GM23248 (cell line): ENCODE measurements around the gene ETNPPL. TPM values are rescaled to one million over a fixed set of nuclear protein-coding genes. Genes with fewer than 3 reads are reported as not detected.

Experiments used
- DNase-seq: peaks from one replicate; pipeline ENCODE4 v3.0.0-alpha.2; 2015
- H2AFZ ChIP-seq: fragments of 200-600 bp; sonication (generic); 2 replicates; pipeline ENCODE4 v1.6.1; 2016; ENCODE audit warnings: antibody characterized with exemption
- H3F3A ChIP-seq: fragments of 200-600 bp; sonication (generic); 2 replicates; pipeline ENCODE4 v1.6.1; 2016; ENCODE audit warnings: mild to moderate bottlenecking, antibody characterized with exemption, mixed run types; ENCODE audit not compliant: insufficient read depth
- H3K27ac ChIP-seq: fragments of 200-600 bp; sonication (generic); 2 replicates; pipeline ENCODE4 v1.5.1; 2016; ENCODE audit warnings: mild to moderate bottlenecking
- H3K27me3 ChIP-seq: fragments of 200-600 bp; sonication (generic); replicated peaks from 2 replicates; pipeline ENCODE4 v1.6.1; 2016; ENCODE audit warnings: mild to moderate bottlenecking; ENCODE audit not compliant: insufficient read depth
- H3K36me3 ChIP-seq: fragments of 200-600 bp; sonication (generic); 2 replicates; pipeline ENCODE4 v1.6.1; 2016; ENCODE audit warnings: low read depth, mild to moderate bottlenecking
- H3K4me1 ChIP-seq: fragments of 200-600 bp; sonication (generic); 2 replicates; pipeline ENCODE4 v1.6.1; 2016; ENCODE audit warnings: mild to moderate bottlenecking; ENCODE audit not compliant: insufficient read depth
- H3K4me2 ChIP-seq: fragments of 200-600 bp; sonication (generic); one replicate; pipeline ENCODE4 v1.6.1; 2016; ENCODE audit warnings: mild to moderate bottlenecking; ENCODE audit not compliant: unreplicated experiment
- H3K4me3 ChIP-seq: fragments of 200-600 bp; sonication (generic); 2 replicates; pipeline ENCODE4 v1.5.1; 2016; ENCODE audit warnings: mild to moderate bottlenecking
- H3K79me2 ChIP-seq: fragments of 200-600 bp; sonication (generic); 2 replicates; pipeline ENCODE4 v1.6.1; 2016; ENCODE audit warnings: mild to moderate bottlenecking; ENCODE audit not compliant: insufficient read depth
- H3K9ac ChIP-seq: fragments of 200-600 bp; sonication (generic); 2 replicates; pipeline ENCODE4 v1.6.1; 2016; ENCODE audit warnings: mild to moderate bottlenecking
- H3K9me2 ChIP-seq: fragments of 200-600 bp; sonication (generic); 2 replicates; pipeline ENCODE4 v1.6.1; 2016; ENCODE audit warnings: mixed run types, mild to moderate bottlenecking, moderate library complexity; ENCODE audit not compliant: insufficient read depth
- H3K9me3 ChIP-seq: fragments of 200-600 bp; sonication (generic); one replicate; pipeline ENCODE4 v1.6.1; 2017; ENCODE audit warnings: low read depth
- H4K20me1 ChIP-seq: fragments of 200-600 bp; sonication (generic); 2 replicates; pipeline ENCODE4 v1.6.0; 2016; ENCODE audit not compliant: insufficient read depth
- EZH2 ChIP-seq: fragments of 200-600 bp; sonication (generic); IDR thresholded peaks from 2 replicates; pipeline ENCODE4 v1.6.1; 2018; ENCODE audit warnings: antibody characterized with exemption, mild to moderate bottlenecking; ENCODE audit not compliant: insufficient read depth, poor library complexity, severe bottlenecking
- EZH2phosphoT487 ChIP-seq: fragments of 200-600 bp; sonication (generic); IDR thresholded peaks from 2 replicates; pipeline ENCODE4 v1.6.1; 2018; ENCODE audit warnings: antibody characterized with exemption, moderate library complexity, mild to moderate bottlenecking, low read depth; ENCODE audit not compliant: insufficient read depth
- WGBS, 2 experiments: methylation state at CpG; one replicate each; pipeline ENCODE4 v1.1.6; 2015 to 2017; ENCODE audit warnings: low lambda C conversion rate in 2 of 2, low coverage in 1 of 2; ENCODE audit errors: missing lambda C conversion rate in 2 of 2; 5-methylcytosine and 5-hydroxymethylcytosine counted together
- in situ Hi-C: fragments of 300-500 bp; cut with MboI; formaldehyde crosslinking; loops from 2 replicates; pipeline ENCODE4 v1.15.0; 2020
- polyA plus RNA-seq: library from polyadenylated mRNA; unstranded; fragments of >200 nt; fragmentation: Nextera tagmentation; extraction: Ambion mirVana; gene quantifications from 2 replicates; pipeline ENCODE4 v1.2.1, GENCODE V29; 2016
- total RNA-seq: library from RNA; depleted of rRNA; stranded (reverse); fragments of >200 nt; shearing (Covaris generic); gene quantifications from 2 replicates; pipeline ENCODE4 v1.2.3, GENCODE V29; 2014

The ETNPPL gene
- total and polyA plus RNA-seq, 2 experiments from 2014 or later: not detected

DNA sequence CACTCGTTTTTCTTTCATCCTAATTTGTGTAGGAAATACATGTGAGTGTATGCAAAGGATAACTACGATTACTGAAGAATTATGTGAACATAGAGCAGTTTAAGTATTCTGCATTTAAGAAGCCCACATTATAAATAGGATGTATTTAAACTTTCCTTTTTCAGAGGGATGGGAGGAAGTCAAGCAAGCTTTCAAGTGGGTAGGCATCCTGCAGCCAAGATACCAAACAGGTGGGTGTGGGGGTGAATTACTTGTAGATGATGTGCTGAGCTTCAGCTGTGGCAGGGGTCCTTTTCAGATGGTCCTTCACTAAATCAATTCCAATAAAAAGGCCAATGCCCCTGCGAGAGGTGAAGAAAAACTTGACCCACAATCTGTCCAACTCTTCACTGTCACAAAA lies 16.3 kb downstream of the ETNPPL start:
- in situ Hi-C loops: no loop called here

GRCh38 chr4:108744307-108744706 lies 18.5 kb downstream of the ETNPPL start:
- H3K9me3 ChIP-seq: no peaks in the 10 kb centered on the region
- no peaks in the 10 kb centered on the region for H3K4me1 ChIP-seq
- H4K20me1 ChIP-seq: no peaks in the 10 kb centered on the region
- no peak overlapping the region for H3K27ac ChIP-seq
- no peaks in the 10 kb centered on the region for H3K27me3 ChIP-seq
- no peaks in the 10 kb centered on the region for H3F3A ChIP-seq
- H3K9ac ChIP-seq: no peak overlapping the region
- no peaks in the 10 kb centered on the region for H3K9me2 ChIP-seq
- no peaks in the 10 kb centered on the region for H3K79me2 ChIP-seq
- H3K4me3 ChIP-seq: no peak overlapping the region
- H3K36me3 ChIP-seq: no peaks in the 10 kb centered on the region
- DNase-seq: no peak
- TF ChIP-seq EZH2phosphoT487 (no peak), EZH2 (no peak)
- H3K4me2 ChIP-seq: no peak overlapping the region
- in situ Hi-C loops: no loop called here
- no peak overlapping the region for H2AFZ ChIP-seq

More for the DNA sequence above, 16.3 kb downstream of the ETNPPL start:
- Histone ChIP-seq H3K4me1 (no peaks in the 10 kb centered on the region), H3K4me2 (no peak overlapping the region), H3K4me3 (no peak overlapping the region), H3K9ac (no peak overlapping the region), H3K36me3 (no peaks in the 10 kb centered on the region), H3K27me3 (no peaks in the 10 kb centered on the region), H3K9me3 (no peaks in the 10 kb centered on the region), H4K20me1 (no peaks in the 10 kb centered on the region), H2AFZ (no peak overlapping the region), H3K9me2 (no peaks in the 10 kb centered on the region), H3K79me2 (no peaks in the 10 kb centered on the region), H3F3A (no peaks in the 10 kb centered on the region), H3K27ac (no peak overlapping the region)
- 67 to 75% methylated on average over 3 of the region's 3 CpGs for WGBS, 2 experiments
- TF ChIP-seq EZH2 (no peak), EZH2phosphoT487 (no peak)
- DNase-seq: no peak

GRCh38 chr4:108742451-108743420 lies 20.1 kb downstream of the ETNPPL start:
- H3K9me2 ChIP-seq: no peaks in the 10 kb centered on the region
- in situ Hi-C loops: no loop called here
- no peaks in the 10 kb centered on the region for H3K27me3 ChIP-seq
- 70 to 76% methylated on average over 13 of the region's 13 CpGs for WGBS, 2 experiments
- H3K36me3 ChIP-seq: no peaks in the 10 kb centered on the region
- no peaks in the 10 kb centered on the region for H4K20me1 ChIP-seq
- no peaks in the 10 kb centered on the region for H3K9me3 ChIP-seq
- no peak overlapping the region for H3K27ac ChIP-seq
- H3K4me1 ChIP-seq: no peaks in the 10 kb centered on the region
- H3F3A ChIP-seq: no peaks in the 10 kb centered on the region
- TF ChIP-seq EZH2phosphoT487: no peak
- TF ChIP-seq EZH2: no peak
- H3K9ac ChIP-seq: no peak overlapping the region
- H2AFZ ChIP-seq: no peak overlapping the region
- no peaks in the 10 kb centered on the region for H3K79me2 ChIP-seq
- H3K4me2 ChIP-seq: no peak overlapping the region
- no peak for DNase-seq
- no peak overlapping the region for H3K4me3 ChIP-seq

- WGBS, 2 experiments: 90 to 92% methylated on average over 2 of the region's 2 CpGs
- H3K9me2 ChIP-seq: no peaks in the 10 kb centered on the region
- DNase-seq: peak; percentile 51
- H3K36me3 ChIP-seq: no peaks in the 10 kb centered on the region
- no peaks in the 10 kb centered on the region for H3F3A ChIP-seq
- no peaks in the 10 kb centered on the region for H3K27me3 ChIP-seq
- H3K9ac ChIP-seq: no peak overlapping the region
- TF ChIP-seq EZH2phosphoT487: no peak
- TF ChIP-seq EZH2: no peak
- H3K27ac ChIP-seq: no peak overlapping the region
- peaks cover 15% of the 10 kb centered on the region for H3K4me1 ChIP-seq
- no peaks in the 10 kb centered on the region for H3K79me2 ChIP-seq
- in situ Hi-C loops: no loop called here
- no peaks in the 10 kb centered on the region for H3K9me3 ChIP-seq
- no peak overlapping the region for H3K4me3 ChIP-seq
- H2AFZ ChIP-seq: no peak overlapping the region
- no peaks in the 10 kb centered on the region for H4K20me1 ChIP-seq
- no peak overlapping the region for H3K4me2 ChIP-seq
These were observed 24.7 kb downstream of the ETNPPL start for GRCh38 chr4:108738003-108738706.
